Astrocyte of the cerebellum (primary cell): ENCODE results near the gene MAML2.

Source experiments
- DNase-seq: peaks from one replicate; pipeline ENCODE4 v3.0.0-alpha.2; 2011; ENCODE audit warnings: low read depth
- H3K4me3 ChIP-seq: 2 replicates; pipeline ENCODE4 v1.5.1; 2011; ENCODE audit warnings: mild to moderate bottlenecking, low read depth, low read length, moderate library complexity
- in situ Hi-C: cut with HindIII; loops from 2 replicates; pipeline ENCODE4 v1.10.0; 2017; ENCODE audit warnings: low sequenced_read_pairs
- TF ChIP-seq, protein P1 (sequence below): IDR thresholded peaks from 2 replicates; pipeline ENCODE4 v1.5.1; 2012; ENCODE audit warnings: low read length, low read depth, moderate library complexity, mild to moderate bottlenecking; ENCODE audit errors: missing control alignments

Gene MAML2

DNA sequence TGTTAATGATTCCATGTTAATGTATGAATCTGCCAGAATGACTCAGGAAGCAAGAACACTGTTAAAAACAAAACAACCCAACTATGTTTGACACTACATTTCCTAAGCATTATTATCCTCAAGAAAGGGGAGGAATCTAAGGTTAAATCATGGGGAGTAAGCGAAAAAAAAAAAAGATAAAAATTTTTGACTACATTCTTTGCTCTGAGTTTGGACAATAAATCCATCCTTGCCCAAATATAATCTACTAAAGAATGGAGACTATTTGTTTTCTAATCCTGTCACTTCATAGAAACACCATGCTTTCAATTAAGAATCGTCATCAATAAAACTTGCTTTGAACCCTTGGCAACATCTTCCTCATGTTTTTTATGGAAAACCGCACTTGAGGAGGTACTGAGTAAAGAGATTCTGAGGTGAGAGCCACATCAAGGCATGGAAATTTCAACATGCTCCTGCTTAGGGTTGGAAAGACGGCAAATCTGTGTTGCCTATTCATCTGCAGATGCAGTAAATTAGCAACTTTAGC, 9.7 kb downstream of the MAML2 start:
- TF ChIP-seq, protein P1, sequence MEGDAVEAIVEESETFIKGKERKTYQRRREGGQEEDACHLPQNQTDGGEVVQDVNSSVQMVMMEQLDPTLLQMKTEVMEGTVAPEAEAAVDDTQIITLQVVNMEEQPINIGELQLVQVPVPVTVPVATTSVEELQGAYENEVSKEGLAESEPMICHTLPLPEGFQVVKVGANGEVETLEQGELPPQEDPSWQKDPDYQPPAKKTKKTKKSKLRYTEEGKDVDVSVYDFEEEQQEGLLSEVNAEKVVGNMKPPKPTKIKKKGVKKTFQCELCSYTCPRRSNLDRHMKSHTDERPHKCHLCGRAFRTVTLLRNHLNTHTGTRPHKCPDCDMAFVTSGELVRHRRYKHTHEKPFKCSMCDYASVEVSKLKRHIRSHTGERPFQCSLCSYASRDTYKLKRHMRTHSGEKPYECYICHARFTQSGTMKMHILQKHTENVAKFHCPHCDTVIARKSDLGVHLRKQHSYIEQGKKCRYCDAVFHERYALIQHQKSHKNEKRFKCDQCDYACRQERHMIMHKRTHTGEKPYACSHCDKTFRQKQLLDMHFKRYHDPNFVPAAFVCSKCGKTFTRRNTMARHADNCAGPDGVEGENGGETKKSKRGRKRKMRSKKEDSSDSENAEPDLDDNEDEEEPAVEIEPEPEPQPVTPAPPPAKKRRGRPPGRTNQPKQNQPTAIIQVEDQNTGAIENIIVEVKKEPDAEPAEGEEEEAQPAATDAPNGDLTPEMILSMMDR, result no peak
- DNase-seq, result no peak
- in situ Hi-C loops, result no loop called here
- H3K4me3 ChIP-seq, result no peak overlapping the region

DNA sequence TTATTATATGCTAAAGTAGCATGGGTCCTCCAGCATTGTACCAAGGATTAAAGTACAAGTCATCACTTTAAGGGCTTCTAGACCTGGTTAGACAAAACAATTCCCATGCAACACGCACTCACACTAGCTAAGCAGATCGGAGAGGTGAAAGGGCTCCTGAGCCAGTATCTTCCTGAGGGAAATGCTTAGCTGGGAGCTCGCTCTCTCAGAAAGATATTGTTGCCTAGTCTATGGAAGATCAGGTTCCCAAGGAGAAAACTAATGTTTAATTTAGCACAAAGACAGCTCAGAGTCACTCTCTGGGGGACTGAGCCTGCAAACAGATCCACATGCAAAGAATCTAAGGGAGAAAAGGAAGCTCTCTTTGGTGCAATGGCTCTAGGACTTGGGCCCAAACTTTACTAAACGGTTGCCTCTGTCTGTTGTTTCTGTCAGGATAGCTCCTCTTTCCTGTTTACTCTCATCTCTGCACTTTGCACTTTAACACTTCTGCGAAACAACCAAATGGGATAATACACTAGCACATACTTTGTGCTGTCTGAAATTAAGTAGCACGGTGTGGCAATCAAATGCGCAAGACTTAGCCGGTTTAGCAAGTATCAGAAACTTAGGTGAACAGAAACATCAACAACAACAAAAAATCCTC, 10.7 kb downstream of the MAML2 start:
- in situ Hi-C loops, result no loop called here
- H3K4me3 ChIP-seq, result no peak overlapping the region
- TF ChIP-seq, protein P1, result no peak
- DNase-seq, result no peak

DNA sequence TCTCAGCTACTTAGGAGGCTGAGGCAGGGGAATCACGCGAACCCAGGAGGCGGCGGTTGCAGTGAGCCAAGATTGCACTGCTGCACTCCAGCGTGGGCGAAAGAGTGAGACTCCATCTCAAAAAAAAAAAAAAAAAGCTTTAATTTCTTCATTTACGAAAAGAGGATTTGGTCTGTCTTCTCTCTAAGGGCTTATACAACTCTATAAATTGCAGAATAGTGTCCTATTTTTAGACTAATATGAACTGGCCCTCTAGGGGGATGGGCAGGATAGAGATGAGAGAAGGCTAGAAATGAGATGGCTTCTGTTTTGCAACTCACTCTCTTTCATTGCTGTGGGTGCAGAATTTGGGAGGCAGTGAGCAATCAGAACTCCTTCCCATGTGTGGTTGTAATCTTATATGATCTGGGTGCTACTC, 11.3 kb downstream of the MAML2 start:
- in situ Hi-C loops, result no loop called here
- TF ChIP-seq, protein P1, result no peak
- no peak overlapping the region for H3K4me3 ChIP-seq
- no peak for DNase-seq

DNA sequence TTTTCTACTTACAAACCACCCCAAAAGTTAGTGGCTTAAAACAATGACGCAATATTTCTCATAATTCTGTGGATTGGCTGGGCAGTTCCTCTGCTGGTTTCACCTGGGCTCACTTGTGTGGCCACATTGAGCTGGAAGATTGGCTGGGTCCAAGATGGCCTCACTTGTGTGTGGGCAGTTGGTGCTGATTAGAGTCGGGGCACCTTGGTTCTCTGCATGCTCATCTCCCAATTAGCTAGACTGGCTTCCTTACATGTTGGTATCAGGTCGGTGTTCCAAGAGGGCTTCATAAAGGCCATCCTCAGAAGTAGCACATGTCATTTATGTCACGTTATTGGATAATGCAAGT, 12.5 kb downstream of the MAML2 start:
- H3K4me3 ChIP-seq, result no peak overlapping the region
- DNase-seq, result no peak
- TF ChIP-seq, protein P1, result no peak
- in situ Hi-C loops, result no loop called here

DNA sequence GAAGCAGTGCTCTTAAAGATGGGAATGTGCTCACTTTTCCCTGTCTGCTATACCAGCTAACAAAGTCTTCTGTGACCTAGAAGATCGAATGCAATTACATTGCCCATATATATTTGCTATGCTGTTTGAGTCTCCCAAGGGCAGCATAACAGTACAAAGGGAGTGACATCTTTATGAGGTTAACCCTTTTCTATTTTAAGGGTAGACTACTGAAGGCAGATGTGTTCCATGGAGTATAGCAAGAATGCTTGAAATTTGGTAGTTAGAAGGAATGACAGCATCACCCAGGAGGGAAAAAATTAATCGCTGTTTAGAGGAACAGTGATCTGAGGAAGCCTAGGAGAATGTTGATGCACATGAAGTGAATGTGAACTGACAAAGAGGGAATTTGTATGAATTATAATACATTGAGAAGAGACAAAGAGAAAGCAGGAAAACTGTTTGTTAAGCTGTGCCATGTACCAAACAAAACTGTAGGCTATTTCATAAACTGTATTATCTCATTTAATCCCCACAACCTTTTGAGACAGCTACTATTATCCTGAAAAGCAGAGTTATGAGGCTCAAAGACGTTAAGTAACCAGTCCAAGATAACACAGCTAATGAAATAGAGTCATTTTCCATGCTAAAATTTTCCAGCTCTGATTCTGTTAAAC, 13.0 kb downstream of the MAML2 start:
- in situ Hi-C loops, result no loop called here
- TF ChIP-seq, protein P1, result no peak
- no peak for DNase-seq
- H3K4me3 ChIP-seq, result no peak overlapping the region

DNA sequence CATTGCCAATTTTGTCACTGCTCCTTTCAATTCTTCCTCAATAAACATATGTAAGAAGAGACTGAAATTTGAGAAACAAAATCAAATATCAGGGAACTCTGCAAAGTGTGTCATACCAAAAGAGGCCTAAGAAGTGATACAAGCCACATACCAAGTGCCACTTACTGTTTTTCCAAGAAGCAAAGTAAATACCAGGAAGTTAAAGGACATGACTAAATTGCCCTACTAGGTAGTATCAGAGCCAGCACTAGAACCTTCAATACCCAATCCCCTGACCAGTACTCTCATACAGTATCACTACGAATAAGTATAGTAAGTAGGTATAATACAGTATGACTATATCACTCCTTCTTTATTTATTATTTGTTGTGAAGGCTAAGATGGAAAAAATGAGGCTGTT, 13.6 kb downstream of the MAML2 start:
- no peak for DNase-seq
- in situ Hi-C loops, result no loop called here
- TF ChIP-seq, protein P1, result no peak
- no peak overlapping the region for H3K4me3 ChIP-seq
